Activated CD4-positive, alpha-beta T cell treated with anti-CD3 and anti-CD28 coated beads, Interleukin-2, amount 50 U/mL, for 48 hours (primary cell): Measurements from ENCODE around the gene C20orf96.
A peak's percentile ranks its signal among the peaks of the same experiment; 100 is the strongest.
"Not testable (repeated sequence)": the region's sequence is repeated elsewhere in the genome, so short reads cannot be mapped to it uniquely, and the experiment has no call there.

Source experiments
- DNase-seq, 2 experiments: peaks; one replicate each; pipeline ENCODE4 v3.0.0-alpha.2; 2020

The C20orf96 gene

DNA sequence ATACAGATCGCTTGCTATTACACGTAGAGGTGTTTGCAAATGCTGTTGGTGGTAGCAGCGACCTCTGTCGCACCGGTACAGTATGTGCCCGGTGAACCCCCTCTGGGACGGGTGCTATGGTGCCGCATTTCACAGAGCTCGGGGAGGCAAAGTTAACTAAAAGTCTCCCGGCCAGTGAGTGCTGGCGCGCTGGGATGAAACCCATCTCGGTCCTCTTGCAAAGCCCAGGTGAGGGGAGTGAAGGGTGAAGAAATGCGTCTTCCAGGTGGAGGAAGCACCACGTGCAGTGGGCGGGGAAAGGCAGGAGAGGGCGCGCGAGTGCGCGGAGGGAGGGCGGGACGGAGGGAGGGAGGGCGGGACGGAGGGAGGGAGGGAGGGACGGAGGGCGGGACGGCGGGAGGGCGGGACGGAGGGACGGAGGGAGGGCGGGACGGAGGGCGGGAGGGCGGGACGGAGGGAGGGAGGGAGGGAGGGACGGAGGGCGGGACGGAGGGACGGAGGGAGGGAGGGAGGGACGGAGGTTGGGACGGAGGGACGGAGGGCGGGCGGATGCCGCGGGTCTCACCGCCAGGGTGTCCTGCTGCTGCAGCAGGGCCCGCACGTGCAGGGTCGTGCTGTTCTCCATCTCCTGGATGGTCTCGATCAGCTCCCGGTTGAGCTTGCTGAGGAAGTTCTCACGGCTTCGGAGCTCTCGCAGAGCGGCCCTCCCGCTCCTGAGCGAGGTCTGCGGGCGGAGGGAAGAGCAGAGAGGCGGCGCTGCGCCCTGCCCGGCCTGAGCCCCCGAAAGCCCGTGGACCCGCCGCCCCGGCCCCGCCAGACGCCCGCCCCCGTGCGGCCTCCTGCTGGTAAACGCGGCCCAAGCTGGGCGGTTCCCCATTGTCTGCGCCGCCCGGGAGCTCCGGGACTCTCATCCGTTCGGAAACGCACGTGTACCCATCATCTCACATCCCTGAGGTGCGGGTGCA is 11.7 kb downstream of the C20orf96 start:
- DNase-seq, result no peak

DNA sequence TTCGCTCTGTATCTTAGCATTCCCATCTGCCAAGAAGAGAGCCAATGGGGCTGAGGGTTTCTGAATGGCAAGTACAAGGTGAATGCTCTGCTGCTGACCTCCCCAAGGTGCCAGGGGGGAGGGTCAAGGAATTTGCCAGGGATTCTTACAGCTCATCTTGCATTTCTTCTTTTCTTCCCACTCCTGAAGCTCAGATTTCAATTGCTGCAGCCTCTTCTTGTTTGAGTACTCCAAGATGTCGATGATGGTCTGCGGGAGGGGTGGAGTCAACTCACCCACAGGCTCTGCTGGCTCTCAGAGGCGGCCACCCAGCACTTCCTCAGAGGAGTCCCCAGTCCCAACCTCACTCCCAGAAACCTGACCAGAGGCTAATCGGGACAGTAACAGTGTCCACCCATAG is 12.4 kb downstream of the C20orf96 start:
- no peak for DNase-seq

DNA sequence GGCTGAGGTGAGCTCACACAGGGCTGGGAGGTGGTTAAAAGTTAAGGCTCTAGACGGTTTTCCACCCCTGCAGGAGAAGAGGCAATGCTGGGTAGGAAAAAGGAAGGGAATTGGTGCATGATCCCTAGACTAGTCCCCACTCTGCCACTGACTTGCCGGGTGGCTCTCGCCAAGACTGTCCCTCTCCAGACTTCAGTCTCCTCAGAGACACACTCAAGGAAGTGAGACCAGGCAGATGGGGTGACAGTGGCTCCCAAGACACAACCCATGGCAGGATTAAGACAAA is 13.1 kb downstream of the C20orf96 start:
- no peak for DNase-seq

DNA sequence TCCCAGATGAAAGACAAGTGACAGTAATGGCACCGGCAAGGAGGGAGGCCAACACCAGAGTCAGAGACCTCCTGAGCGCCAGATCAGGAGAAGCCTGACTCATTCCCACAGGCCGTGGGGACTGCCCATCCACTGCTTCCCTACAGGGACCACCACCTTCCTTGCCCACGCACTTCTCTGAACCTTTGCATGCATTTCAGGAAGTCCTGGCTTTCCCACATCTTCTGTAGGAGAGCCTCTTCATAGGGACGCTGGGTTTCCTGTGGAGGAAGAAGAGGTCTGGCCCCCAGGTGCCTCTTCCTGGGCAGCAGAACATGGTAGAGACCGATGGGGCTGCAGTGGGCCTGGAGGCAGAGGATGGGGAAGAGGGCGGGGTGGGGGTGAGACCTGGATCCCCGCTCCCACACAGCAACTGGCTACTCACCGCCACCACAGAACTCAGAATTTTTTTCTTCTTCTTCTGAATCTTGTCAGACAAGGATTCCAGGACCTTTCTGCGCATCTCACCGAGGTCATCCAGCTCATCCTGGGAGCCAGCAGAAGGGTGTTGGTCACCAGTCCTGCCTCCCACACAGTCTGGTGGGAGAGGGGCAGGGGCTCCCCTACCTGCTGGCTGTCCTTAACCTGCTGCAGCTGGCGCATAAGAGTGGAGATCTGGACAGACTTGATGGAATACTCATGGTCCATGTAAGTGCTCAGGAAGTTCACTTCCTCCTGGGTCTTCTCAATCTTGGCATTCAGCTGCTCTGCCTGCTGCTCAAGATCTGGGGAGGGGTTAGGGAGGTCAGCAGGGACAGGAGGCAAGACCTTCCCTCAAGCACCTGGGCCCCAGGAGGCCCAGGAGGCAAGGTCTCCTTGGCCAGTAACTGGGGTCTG is 13.7 kb downstream of the C20orf96 start:
- no peak for DNase-seq

DNA sequence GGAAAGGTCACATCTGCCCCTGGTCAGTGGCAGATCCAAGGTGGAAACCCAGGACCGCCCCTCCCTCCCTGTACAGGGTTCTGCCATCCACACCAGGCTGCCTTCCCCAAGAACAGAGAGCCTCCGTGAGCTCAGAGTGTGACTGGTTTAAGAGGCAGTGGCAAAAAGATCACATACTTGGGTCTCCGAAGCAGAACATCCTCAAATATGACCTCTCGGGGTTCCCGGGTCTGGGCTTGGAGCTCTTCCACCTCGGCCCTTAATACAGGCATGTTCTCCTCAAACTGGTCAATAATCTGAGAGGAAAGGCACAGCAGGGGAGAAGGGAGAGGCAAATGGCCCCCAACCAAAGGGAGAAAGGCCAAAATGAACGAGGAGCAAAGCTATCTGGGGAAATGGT is 14.8 kb downstream of the C20orf96 start:
- DNase-seq, result no peak

DNA sequence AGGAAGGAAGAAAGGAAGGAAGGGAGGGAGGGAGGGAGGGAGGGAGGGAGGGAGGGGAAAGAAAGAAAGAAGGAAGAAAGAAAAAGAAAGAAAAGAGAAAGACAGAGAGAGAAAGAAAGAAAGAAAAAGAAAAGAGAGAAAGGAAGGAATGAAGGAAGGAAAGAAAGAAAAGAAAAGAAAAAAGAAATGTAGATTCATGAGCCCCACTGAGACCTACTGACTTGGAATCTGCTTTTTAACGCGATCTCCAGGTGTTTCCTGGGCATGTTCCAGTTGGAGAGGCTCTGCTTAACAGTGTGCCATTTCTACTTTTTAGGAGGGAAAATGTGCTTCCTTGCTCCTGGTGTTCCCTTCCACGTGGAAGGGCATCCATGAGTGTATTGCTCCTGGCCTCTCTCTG is 16.7 kb downstream of the C20orf96 start:
- DNase-seq, result no peak

DNA sequence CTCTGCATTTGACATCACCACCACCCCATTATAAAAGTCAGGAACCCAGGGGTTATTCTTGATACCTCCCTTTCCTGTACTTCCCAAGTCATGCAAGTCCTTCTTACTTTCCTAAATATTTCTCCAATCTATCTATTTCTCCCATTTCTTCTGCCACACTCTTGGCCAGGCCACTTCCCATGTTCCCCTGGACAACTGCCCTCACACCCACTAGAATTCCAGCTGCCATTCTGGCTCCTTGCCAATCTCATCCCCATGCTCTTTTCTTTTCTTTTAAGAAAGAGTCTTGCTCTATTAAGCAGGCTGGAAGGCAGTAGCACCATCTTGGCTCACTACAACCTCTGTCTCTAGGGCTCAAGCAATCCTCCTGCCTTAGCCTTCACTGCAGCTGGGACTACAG is 17.8 kb downstream of the C20orf96 start:
- DNase-seq, result no peak

DNA sequence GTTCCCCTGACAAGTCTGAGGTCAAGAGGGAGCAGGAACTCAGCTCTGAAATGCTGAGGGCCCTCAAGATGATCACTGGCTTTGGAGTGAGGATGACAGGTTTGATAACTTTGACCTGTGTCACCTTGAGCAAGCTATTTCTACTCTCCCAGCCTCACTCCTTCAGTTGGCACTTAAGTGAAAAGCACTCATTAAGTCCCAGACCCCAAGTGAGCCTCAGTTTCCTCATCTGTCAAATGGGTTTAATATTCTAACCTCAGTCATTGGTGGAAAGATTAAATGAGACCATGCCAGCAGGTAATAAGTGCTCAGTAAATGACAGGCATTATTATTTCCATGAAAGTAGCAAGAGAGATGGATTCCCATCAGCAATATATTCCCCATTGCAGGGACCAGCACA is 19.0 kb downstream of the C20orf96 start:
- DNase-seq, result no peak

DNA sequence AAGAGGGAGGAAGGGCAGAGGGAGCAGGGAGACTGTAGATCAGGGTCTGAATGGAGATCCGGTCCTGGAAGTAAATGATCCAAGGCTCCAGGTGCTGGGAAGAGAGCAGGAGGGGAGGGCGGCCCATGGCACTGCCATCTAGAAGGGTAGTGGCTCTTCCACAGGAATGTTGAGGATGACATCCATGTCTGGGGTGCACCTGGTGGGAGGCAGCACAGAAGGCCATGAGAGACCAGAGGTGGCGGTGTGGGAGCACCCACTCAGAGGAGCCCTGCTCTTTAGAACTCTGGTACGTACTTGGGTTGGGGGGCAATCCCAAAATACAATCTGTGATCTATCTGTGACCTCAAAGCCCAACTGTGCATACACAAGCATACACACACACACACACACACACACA is 19.5 kb downstream of the C20orf96 start:
- no peak for DNase-seq

DNA sequence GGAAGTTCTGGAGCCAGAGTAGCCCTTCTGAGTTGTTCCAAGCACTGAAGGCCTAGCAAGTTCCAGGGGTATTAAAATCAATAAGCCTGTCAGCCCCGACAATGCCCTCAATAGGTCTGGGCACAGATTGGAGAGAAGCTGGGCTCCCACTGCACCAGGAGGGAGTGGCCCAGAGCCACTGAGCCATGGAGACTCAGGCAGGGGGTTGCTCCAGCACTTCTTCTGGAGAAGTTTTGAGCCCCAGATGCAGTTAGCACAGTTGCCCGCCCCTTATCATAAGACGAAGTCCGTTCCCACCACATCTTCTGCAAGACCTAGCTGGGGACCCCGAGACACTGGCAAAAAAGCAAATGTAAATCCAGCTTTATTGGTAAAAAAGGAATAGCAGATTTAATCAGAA is 20.0 kb downstream of the C20orf96 start:
- no peak for DNase-seq

DNA sequence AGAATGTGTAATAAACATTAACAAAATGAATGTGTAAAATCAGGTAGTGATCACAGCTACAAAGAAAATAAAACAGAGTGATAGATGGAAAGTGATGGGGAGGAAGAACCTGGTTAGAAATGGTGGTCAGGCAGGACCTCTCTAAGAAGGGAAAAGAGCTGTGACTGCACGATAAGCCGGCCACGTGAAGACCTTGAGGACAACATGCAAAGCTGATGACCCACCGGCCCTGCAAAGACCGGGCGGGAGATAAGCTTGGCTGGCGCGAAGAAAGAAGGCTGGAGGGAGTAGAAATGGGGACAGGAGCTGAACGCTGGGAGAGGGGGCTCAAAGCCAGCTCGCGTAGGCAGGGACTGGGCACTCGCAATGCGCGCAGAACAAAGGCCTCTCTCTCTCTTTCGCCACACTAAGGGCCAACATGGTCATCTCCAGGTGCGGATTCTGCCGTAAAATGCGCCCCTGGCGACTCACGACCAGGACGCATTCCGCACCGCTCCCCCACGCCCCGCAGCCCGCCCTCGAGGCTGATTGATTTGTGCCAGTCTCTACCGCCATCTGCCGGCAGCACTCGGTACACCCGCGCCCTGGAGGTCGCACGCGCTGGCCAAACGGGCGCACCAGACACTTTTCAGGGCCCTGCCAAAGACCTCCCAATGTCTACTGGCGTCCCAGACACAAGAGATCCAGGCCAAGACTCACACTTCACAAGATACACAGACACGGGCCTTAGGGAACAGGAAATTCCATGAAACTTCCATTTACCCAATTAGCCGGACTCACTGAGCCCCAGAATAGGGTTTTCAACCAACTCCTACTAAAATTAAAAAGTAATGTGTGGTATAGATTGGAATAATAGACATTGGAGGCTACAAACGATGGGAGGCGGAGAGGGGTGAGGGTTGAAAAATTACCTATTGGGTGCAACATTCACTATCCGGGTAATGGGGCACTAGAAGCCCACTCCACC is 23.7 kb downstream of the C20orf96 start:
- DNase-seq, result peak; percentile 93 to 94

DNA sequence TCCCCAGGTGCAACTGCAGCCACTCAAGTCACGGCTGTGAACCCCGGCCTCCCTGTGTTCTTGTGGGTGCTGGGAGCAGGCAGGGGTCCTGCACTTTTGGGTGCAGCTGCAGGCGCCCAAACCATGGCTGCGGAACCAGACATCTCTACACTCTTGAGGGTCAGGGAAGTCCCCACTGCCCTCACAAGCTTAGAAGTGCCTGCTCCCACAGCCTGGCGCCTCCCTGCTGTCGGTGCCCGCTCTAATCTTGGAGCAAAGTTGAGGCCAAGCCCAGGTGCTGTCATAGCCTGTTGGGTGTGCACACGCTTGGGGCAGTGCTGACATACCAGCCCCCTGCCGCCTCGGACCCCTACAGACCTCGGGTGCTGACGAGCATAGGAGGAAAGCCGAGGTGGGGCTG is 26.8 kb downstream of the C20orf96 start:
- DNase-seq, result no peak

DNA sequence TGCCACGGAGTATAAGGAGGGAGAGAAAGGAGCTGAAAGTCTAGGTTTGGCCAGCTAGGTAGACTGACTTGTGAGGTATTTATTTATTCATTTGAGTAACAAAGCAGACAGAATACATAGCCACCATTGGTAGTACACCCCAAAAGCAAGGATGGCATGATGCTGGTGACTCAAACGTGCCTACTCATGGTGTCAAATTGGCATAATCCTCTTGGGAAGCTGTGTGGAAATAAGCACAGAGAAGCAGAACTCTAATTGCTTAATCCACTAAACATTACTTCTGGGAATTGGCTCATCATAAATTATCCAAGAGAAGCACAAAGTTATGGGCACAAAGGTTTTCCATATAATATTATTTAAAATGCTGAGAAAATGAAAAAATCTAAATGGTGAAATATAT is 30.6 kb downstream of the C20orf96 start:
- DNase-seq, result no peak

DNA sequence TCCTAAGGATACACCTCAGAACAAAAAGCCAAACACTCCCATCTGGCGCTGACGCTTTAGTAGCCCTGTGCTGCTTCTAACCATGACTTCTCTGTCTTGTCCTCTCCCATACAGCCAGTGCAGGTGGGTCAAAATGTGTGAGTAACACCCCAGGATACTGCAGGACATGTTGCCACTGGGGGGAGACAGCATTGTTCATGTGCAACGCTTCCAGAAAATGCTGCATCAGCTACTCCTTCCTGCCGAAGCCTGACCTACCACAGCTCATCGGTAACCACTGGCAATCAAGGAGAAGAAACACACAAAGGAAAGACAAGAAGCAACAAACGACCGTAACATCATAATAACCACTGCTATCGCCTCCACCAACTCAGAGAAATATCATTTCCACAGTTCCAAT is 31.6 kb downstream of the C20orf96 start:
- DNase-seq, result peak in 1 of 2 experiments; percentile 17

DNA sequence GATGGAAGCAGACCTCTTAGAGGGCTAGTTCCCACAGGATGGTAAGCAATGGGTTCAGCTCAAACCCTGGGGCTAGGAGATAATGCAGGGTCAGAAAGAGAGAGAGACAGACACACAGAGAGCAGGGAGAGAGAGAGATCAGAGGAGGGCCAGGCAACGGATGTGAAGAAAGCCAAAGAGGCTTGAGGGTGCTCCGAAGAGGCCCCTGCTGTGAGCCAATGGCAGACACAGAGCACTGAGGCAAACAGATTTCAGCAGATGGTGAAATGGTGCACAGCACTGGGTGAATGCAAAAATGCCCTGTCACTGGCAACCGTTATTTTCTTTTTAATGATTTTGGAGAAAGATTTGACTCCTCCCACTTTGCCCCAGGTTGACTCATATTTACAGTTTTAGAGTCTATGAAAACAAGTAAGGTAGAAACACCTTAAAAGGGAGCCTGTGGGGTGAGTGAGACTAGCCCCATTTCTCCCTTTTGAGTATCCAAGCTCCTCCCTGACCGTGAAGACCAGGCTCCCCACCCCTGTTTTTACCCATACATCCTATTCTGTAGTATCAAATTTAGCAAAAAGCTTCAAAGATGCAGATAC is 32.2 kb downstream of the C20orf96 start:
- no peak for DNase-seq

DNA sequence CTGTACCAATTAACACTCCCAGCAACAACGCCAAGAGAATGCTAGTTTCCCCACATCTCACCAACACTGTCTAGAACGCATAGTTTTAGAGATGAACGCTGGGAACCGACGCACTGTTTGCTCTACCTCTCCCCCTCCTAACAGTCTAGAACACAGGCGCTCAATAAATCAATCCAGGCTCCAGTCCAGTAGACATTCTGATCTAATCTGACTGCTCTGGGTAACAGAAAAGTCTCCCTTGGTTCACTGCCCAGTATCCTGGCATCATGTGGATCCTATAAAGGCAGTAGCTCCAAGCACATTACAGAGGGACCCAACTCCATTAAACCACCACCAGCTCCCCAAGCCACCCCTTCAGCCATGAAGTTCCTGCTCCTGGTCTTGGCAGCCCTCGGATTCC is 33.1 kb downstream of the C20orf96 start, which contains the start of gene DEFB132:
Gene DEFB132 (plus strand): TSS at position 306 of the 400 bp plus-strand sequence. CDS start 55 bp downstream, at position 361.
- DNase-seq, result no peak

DNA sequence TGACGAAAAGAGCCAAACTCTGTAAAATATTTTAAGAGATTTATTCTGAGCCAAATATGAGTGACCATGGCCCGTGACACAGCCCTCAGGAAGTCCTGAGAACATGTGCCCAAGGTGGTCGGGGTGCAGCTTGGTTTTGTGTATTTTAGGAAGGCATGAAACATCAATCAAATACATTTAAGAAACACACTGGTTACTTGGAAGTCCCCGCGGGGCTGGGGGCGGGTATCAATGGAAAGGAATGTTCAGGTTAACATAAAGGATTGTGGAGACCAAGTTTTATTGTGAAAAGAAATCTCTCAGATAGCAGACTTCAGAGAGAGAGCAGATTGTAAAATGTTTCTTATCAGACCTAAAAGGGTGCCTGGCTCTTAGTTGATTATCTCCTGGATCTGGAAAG is 37.1 kb downstream of the C20orf96 start:
- not testable (repeated sequence) for DNase-seq

DNA sequence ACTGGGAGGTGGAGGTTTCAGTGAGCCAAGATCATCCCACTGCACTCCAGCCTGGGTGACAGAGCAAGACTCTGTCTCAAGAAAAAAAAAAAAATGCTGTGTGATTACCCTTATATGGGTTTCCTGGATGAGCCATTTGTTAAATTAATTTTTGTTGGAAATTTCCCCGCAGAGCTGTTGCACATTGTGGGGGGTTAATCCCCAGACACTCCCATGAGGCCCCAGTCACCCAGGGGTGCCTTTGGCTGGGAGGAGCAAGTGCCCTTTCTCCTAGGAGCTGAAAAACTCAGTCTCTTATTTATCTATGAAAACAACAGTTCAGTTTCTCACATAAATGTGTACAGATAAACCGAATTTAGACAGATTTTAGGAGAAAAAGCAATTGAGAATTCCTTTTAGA is 37.7 kb downstream of the C20orf96 start:
- DNase-seq, result no peak

DNA sequence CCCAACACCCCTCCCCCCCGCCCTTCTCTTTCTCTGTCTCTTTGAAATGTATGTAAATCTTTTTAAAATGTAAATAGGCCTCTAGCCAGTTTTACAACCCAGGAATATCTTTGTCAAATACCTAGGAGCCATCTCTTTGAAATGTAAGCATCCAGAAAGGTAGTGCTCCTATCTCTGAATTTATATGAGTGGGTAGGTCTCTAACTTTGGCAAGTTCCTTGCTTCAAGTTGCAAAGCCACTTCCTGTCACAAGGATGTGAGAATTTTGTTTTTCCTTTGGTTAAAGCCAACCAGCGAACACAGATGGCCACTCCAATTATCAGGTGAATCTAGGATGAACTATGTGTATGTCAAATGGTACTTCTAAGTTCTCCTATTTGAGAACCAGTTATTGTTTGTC is 39.2 kb downstream of the C20orf96 start:
- DNase-seq, result no peak

DNA sequence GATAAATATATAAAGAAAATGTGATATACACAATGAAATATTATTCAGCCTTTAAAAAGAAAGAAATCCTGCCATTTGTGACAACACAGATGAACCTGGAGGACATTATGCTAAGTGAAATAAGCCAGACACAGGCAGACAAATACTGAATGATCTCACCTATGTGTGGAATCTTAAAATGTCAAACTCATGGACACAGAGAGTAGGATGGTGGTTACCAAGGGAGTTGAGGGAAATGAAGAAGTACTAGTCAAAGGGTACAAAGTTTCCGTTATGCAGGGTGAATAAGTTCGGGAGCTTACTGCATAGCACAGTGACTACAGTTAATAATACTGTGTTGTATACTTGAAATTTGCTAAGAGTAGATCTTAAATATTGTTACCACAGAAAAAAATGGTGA is 47.6 kb downstream of the C20orf96 start:
- no peak for DNase-seq

DNA sequence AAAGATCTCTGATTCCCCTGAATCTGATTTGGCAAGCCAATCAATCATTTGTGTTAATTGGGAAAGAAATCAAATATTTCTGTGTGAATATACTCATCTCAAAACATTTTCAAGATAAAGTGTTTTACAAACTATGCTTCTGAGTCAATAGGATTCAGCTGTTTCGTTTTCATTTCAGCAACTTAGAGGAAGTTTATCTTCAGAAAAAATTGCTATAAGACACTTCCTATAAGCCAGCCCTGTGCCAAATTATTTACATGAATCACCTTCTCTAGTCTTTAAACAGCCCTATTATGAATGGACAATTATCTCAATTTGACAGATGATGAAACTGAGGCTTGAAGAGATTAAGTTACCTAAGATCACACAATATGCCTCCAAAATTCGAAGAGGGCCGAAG is 52.6 kb downstream of the C20orf96 start:
- DNase-seq, result no peak

DNA sequence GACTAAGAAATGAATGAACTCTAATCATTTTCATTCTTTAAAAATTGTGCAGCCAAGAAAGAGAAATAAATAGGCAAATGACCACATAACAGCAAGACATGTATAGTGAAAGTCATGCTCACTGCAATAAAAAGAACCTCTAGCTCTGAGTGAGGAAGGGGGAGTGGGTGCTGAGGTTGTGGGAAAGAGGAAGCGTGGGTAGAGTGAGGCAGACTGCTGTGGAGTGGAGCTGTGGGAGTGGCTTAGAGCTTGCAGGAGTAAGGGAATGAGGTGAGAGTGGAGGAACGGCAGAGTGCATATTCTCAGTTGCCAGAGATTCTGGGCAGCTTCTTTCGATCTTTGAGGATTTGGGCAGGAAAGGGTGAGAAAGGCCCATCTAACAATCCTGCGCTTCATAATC is 53.1 kb downstream of the C20orf96 start:
- peak; percentile 34 to 52 for DNase-seq
